OCI-LY1 (cell line): ENCODE results near the gene CCDC86.

Experiments used
- H2AFZ ChIP-seq: fragments of 200-600 bp; sonication (generic), shearing (Covaris generic); 2 replicates; pipeline ENCODE4 v1.6.0; 2014; ENCODE audit warnings: antibody characterized with exemption, mild to moderate bottlenecking, low read length
- H3F3A ChIP-seq: fragments of 200-600 bp; sonication (generic), shearing (Covaris generic); 2 replicates; pipeline ENCODE4 v1.6.0; 2014; ENCODE audit warnings: mild to moderate bottlenecking, antibody characterized with exemption, low read length, moderate library complexity; ENCODE audit not compliant: insufficient read depth
- H3K27ac ChIP-seq: fragments of 200-600 bp; sonication (generic); 2 replicates; pipeline ENCODE4 v1.5.1; 2014; ENCODE audit warnings: low read length, mixed run types, mild to moderate bottlenecking, low read depth; ENCODE audit not compliant: poor library complexity, severe bottlenecking
- H3K27me3 ChIP-seq: fragments of 200-600 bp; sonication (generic); 2 replicates; pipeline ENCODE4 v1.6.0; 2014; ENCODE audit warnings: antibody characterized with exemption, mild to moderate bottlenecking, low read length, moderate library complexity; ENCODE audit not compliant: insufficient read depth
- H3K36me3 ChIP-seq: fragments of 200-600 bp; sonication (generic); 2 replicates; pipeline ENCODE4 v1.6.1; 2014; ENCODE audit warnings: mild to moderate bottlenecking, antibody characterized with exemption, low read length, moderate library complexity, mixed read lengths; ENCODE audit not compliant: insufficient read depth
- H3K4me1 ChIP-seq: fragments of 200-600 bp; sonication (generic); 2 replicates; pipeline ENCODE4 v1.5.1; 2014; ENCODE audit warnings: mild to moderate bottlenecking, low read length, moderate library complexity; ENCODE audit not compliant: insufficient read depth, severe bottlenecking
- H3K4me2 ChIP-seq: fragments of 200-600 bp; sonication (generic), shearing (Covaris generic); 2 replicates; pipeline ENCODE4 v1.6.1; 2014; ENCODE audit warnings: low read length
- H3K4me3 ChIP-seq: fragments of 200-600 bp; sonication (generic); 2 replicates; pipeline ENCODE4 v1.5.1; 2014; ENCODE audit warnings: low read length, low read depth, mild to moderate bottlenecking, mixed read lengths; ENCODE audit not compliant: poor library complexity, severe bottlenecking
- H3K79me2 ChIP-seq: fragments of 200-600 bp; shearing (Covaris generic); 2 replicates; pipeline ENCODE4 v1.6.1; 2016; ENCODE audit warnings: mixed run types, low read length, mixed read lengths; ENCODE audit not compliant: insufficient read depth
- H3K9ac ChIP-seq: fragments of 200-600 bp; sonication (generic), shearing (Covaris generic); 2 replicates; pipeline ENCODE4 v1.6.1; 2014; ENCODE audit warnings: mild to moderate bottlenecking, low read length, mixed read lengths
- H3K9me2 ChIP-seq: fragments of 200-600 bp; sonication (generic), shearing (Covaris generic); 2 replicates; pipeline ENCODE4 v1.6.1; 2014; ENCODE audit warnings: low read depth, mild to moderate bottlenecking, low read length, mixed read lengths
- H3K9me3 ChIP-seq: fragments of 200-600 bp; shearing (Covaris generic); 2 replicates; pipeline ENCODE4 v1.6.1; 2014; ENCODE audit warnings: low read length, mixed read lengths
- H4K20me1 ChIP-seq: fragments of 200-600 bp; sonication (generic), shearing (Covaris generic); 2 replicates; pipeline ENCODE4 v1.6.0; 2016; ENCODE audit warnings: mild to moderate bottlenecking, low read length; ENCODE audit not compliant: insufficient read depth
- CTCF ChIP-seq: fragments of 200-600 bp; sonication (generic), shearing (Covaris generic); IDR thresholded peaks from 2 replicates; pipeline ENCODE4 v1.5.1; 2017; ENCODE audit warnings: mild to moderate bottlenecking, antibody characterized with exemption, low read length, moderate library complexity, mixed read lengths
- EZH2 ChIP-seq: fragments of 200-600 bp; sonication (generic), shearing (Covaris generic); IDR thresholded peaks from 2 replicates; pipeline ENCODE4 v1.8.0; 2017; ENCODE audit warnings: borderline replicate concordance, mixed run types, mild to moderate bottlenecking, antibody characterized with exemption, low read length, moderate library complexity, mixed read lengths

Gene CCDC86

GRCh38 chr11:60810151-60810550, 31.8 kb upstream of the CCDC86 start:
- no peak overlapping the region for H3K4me2 ChIP-seq

GRCh38 chr11:60810569-60810968, 31.3 kb upstream of the CCDC86 start:
- H3K9me3 ChIP-seq = no peaks in the 10 kb centered on the region; the same call in 1 of the 2 replicates
- no peak overlapping the region for H3K4me3 ChIP-seq

More at GRCh38 chr11:60810151-60810550, 31.8 kb upstream of the CCDC86 start:
- H3K36me3 ChIP-seq = no peaks in the 10 kb centered on the region
- H3F3A ChIP-seq = no peaks in the 10 kb centered on the region
- H3K4me1 ChIP-seq = no peaks in the 10 kb centered on the region
- no peaks in the 10 kb centered on the region; the same call in 1 of the 2 replicates for H3K27me3 ChIP-seq
- H4K20me1 ChIP-seq = no peaks in the 10 kb centered on the region
- no peak overlapping the region for H2AFZ ChIP-seq
- no peak overlapping the region for H3K9ac ChIP-seq
- H3K9me3 ChIP-seq = no peaks in the 10 kb centered on the region; the same call in 1 of the 2 replicates
- H3K4me3 ChIP-seq = no peak overlapping the region
- H3K27ac ChIP-seq = no peak overlapping the region
- H3K9me2 ChIP-seq = no peaks in the 10 kb centered on the region
- TF ChIP-seq CTCF (no peak), EZH2 (no peak)
- no peaks in the 10 kb centered on the region for H3K79me2 ChIP-seq

GRCh38 chr11:60813324-60813723, 28.6 kb upstream of the CCDC86 start:
- no peak for TF ChIP-seq CTCF
- TF ChIP-seq EZH2 = no peak
- Histone ChIP-seq H3K27ac (no peak overlapping the region), H3K4me3 (no peak overlapping the region), H3K36me3 (no peaks in the 10 kb centered on the region), H3K4me2 (no peak overlapping the region), H3K79me2 (no peaks in the 10 kb centered on the region), H3K27me3 (no peaks in the 10 kb centered on the region; the same call in 1 of the 2 replicates), H3K9ac (no peak overlapping the region), H3K4me1 (no peaks in the 10 kb centered on the region), H4K20me1 (no peaks in the 10 kb centered on the region), H3K9me3 (peaks cover 9% of the 10 kb centered on the region; the same call in 1 of the 2 replicates), H2AFZ (no peak overlapping the region), H3K9me2 (no peaks in the 10 kb centered on the region), H3F3A (no peaks in the 10 kb centered on the region)

More at GRCh38 chr11:60810569-60810968, 31.3 kb upstream of the CCDC86 start:
- H3K4me1 ChIP-seq = no peaks in the 10 kb centered on the region
- H3K9ac ChIP-seq = no peak overlapping the region
- H3F3A ChIP-seq = no peaks in the 10 kb centered on the region
- no peaks in the 10 kb centered on the region for H3K9me2 ChIP-seq
- no peaks in the 10 kb centered on the region for H4K20me1 ChIP-seq
- no peak overlapping the region for H3K27ac ChIP-seq
- H3K36me3 ChIP-seq = no peaks in the 10 kb centered on the region
- no peaks in the 10 kb centered on the region; the same call in 1 of the 2 replicates for H3K27me3 ChIP-seq
- no peak for TF ChIP-seq CTCF
- TF ChIP-seq EZH2 = no peak
- H3K79me2 ChIP-seq = no peaks in the 10 kb centered on the region
- no peak overlapping the region for H2AFZ ChIP-seq
- H3K4me2 ChIP-seq = no peak overlapping the region
